Mesothelial cell of epicardium (in vitro differentiated cells): Measurements from ENCODE around the gene TSPAN4. TPM values are rescaled to one million over a fixed set of nuclear protein-coding genes. Genes with fewer than 3 reads are reported as not detected.

Experiments
- DNase-seq, 2 experiments: peaks; one replicate each; pipeline ENCODE4 v3.0.0; 2021; ENCODE audit warnings: low spot score in 2 of 2; ENCODE audit not compliant: unreplicated experiment in 2 of 2
- H3K27ac Mint-ChIP-seq: 2 replicates; pipeline ENCODE4 v1.8.0; 2021; ENCODE audit warnings: mixed read lengths
- H3K27me3 Mint-ChIP-seq: 2 replicates; pipeline ENCODE4 v1.8.0; 2021; ENCODE audit warnings: low read depth, mixed read lengths
- H3K36me3 Mint-ChIP-seq: 2 replicates; pipeline ENCODE4 v1.8.0; 2021; ENCODE audit warnings: mixed read lengths
- H3K4me1 Mint-ChIP-seq: 2 replicates; pipeline ENCODE4 v1.8.0; 2021; ENCODE audit warnings: mixed read lengths
- H3K4me3 Mint-ChIP-seq: 2 replicates; pipeline ENCODE4 v1.8.0; 2021; ENCODE audit warnings: mild to moderate bottlenecking, moderate library complexity, mixed read lengths
- H3K9me3 Mint-ChIP-seq: 2 replicates; pipeline ENCODE4 v1.8.0; 2021; ENCODE audit warnings: mixed read lengths
- CTCF ChIP-seq: fragments of 200-600 bp; sonication (generic); IDR thresholded peaks from one replicate; pipeline ENCODE4 v1.5.0; 2021; ENCODE audit warnings: antibody characterized with exemption; ENCODE audit not compliant: unreplicated experiment
- total RNA-seq: library from RNA; stranded (reverse); gene quantifications from 3 replicates; pipeline ENCODE4 v1.2.1, GENCODE V29; 2021

TSPAN4 gene
- total RNA-seq, 1 donor from 2014 or later = 94.1 TPM

DNA sequence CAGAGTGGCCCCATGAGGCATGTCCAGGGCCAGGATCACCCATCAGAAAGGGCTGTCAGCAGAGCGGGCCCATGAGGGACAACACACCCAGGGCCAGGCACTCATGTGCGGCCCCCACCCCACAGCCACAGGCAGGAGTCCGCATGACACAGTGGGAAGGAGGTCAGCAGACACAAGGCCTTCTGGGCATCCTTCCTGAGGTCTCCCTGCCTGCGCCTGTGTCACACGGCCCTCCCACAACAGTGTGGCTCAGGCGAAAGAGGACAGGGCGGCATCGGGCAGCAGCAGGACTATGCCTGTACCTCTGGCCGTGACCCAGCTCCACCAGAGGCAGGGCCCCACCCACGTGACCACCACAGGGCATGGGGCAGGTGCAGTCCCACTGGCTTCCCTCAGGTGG lies 40.9 kb downstream of the TSPAN4 start:
- Mint-ChIP-seq H3K36me3 (peaks cover 22% of the 10 kb centered on the region), H3K4me3 (no peak overlapping the region), H3K9me3 (no peaks in the 10 kb centered on the region), H3K27me3 (no peaks in the 10 kb centered on the region), H3K4me1 (no peaks in the 10 kb centered on the region), H3K27ac (no peak overlapping the region)
- DNase-seq = no peak
- TF ChIP-seq CTCF = no peak

- Mint-ChIP-seq H3K9me3 (no peaks in the 10 kb centered on the region), H3K36me3 (peaks cover 22% of the 10 kb centered on the region), H3K27me3 (no peaks in the 10 kb centered on the region), H3K27ac (no peak overlapping the region), H3K4me3 (no peak overlapping the region), H3K4me1 (no peaks in the 10 kb centered on the region)
- DNase-seq = no peak
- no peak for TF ChIP-seq CTCF
Observed at GRCh38 chr11:884578-885070, 42.0 kb downstream of the TSPAN4 start.

DNA sequence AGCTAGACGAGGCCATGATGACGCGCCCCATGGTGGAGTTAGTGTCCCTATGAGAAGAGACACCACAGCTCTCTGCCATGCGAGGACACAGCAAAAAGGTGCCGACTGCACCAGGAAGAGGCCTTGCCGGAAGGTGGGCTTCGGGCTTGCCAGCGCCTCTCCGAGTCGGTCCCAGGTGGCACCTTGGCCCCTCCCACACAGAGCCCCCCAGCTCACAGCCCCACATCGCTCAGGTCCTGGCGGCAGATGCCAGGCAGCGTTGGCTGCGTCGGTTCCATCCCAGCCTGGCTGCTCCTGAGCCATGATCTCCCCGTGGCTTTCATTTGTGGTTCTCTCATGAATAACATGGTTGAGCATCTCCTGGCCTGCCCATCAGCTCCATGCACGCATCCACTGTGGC lies 43.9 kb downstream of the TSPAN4 start:
- TF ChIP-seq CTCF = no peak
- H3K4me1 Mint-ChIP-seq = no peaks in the 10 kb centered on the region
- H3K27me3 Mint-ChIP-seq = no peaks in the 10 kb centered on the region
- H3K27ac Mint-ChIP-seq = no peak overlapping the region
- H3K36me3 Mint-ChIP-seq = peaks cover 16% of the 10 kb centered on the region
- no peaks in the 10 kb centered on the region for H3K9me3 Mint-ChIP-seq
- no peak overlapping the region for H3K4me3 Mint-ChIP-seq
- DNase-seq = no peak

DNA sequence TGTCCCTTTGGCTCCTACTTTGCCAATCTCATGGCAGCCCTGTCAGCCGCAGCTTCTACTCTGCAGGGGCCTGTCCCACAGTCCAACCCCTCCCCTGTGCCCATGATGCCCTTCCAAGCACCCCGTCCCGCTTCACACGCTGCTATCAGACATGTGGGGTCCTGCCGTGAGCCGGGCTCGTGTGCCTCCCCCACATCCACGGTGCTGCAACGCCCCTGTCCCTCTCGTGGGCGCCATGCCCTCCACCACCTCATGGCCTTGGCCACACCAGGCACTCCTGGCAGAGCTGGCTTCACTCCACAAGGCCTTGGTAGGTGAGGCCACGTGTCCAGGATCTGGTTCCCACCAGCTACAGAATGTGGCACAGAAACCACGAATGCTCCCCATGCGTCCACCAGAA lies 44.9 kb downstream of the TSPAN4 start:
- H3K27ac Mint-ChIP-seq = no peak overlapping the region
- DNase-seq = no peak
- H3K27me3 Mint-ChIP-seq = no peaks in the 10 kb centered on the region
- peaks cover 10% of the 10 kb centered on the region for H3K36me3 Mint-ChIP-seq
- no peaks in the 10 kb centered on the region for H3K4me1 Mint-ChIP-seq
- H3K9me3 Mint-ChIP-seq = no peaks in the 10 kb centered on the region
- TF ChIP-seq CTCF = no peak
- H3K4me3 Mint-ChIP-seq = no peak overlapping the region

GRCh38 chr11:888310-889212 lies 45.9 kb downstream of the TSPAN4 start:
- DNase-seq = no peak
- Mint-ChIP-seq H3K4me1 (no peaks in the 10 kb centered on the region), H3K9me3 (no peaks in the 10 kb centered on the region), H3K27me3 (no peaks in the 10 kb centered on the region), H3K36me3 (peaks cover 10% of the 10 kb centered on the region), H3K4me3 (no peak overlapping the region), H3K27ac (no peak overlapping the region)
- TF ChIP-seq CTCF = no peak
